ENCODE data around the gene DDX20. TPM values are rescaled to one million over a fixed set of nuclear protein-coding genes. Genes with fewer than 3 reads are reported as not detected.

Gene DDX20
- total RNA-seq, 1 donor from 2014 or later = 21.5 TPM

- ChIA-PET CTCF (interaction anchor here (0.9 to 1.1 kb wide), 3 partner anchors 10 to 38 kb away, joined by 3 to 5 read pairs (median 3); partner anchors contain the start of gene INKA2), POLR2A (no interaction called here)
- Mint-ChIP-seq H3K27me3 (no peaks in the 10 kb centered on the region), H3K4me1 (peaks cover 5% of the 10 kb centered on the region), H3K4me3 (no peak overlapping the region), H3K27ac (no peak overlapping the region), H3K9me3 (no peaks in the 10 kb centered on the region), H3K36me3 (ENCODE audit: low read depth) (no peaks in the 10 kb centered on the region)
- no peak for DNase-seq
- intact Hi-C loops (cut with micrococcal nuclease) = no loop called here
- ATAC-seq (ENCODE audit: low read depth) = no peak
- TF ChIP-seq CTCF (IDR thresholded peaks at IDR 0.05) = no peak
Measured at GRCh38 chr1:111729271-111729921, 26.3 kb upstream of the DDX20 start.

GRCh38 chr1:111729946-111730681 lies 25.6 kb upstream of the DDX20 start:
- no peak for DNase-seq
- POLR2A ChIA-PET = no interaction called here
- Mint-ChIP-seq H3K4me3 (no peak overlapping the region), H3K36me3 (ENCODE audit: low read depth) (no peaks in the 10 kb centered on the region), H3K27me3 (no peaks in the 10 kb centered on the region), H3K27ac (no peak overlapping the region), H3K9me3 (no peaks in the 10 kb centered on the region), H3K4me1 (peaks cover 2% of the 10 kb centered on the region)
- no peak for TF ChIP-seq CTCF (IDR thresholded peaks at IDR 0.05)
- no peak for ATAC-seq (ENCODE audit: low read depth)
- intact Hi-C loops (cut with micrococcal nuclease) = no loop called here
- CTCF ChIA-PET = interaction anchor here (1.0 kb wide), 1 partner anchor 37 kb away, joined by 3 read pairs; no protein-coding TSS in a partner anchor

- intact Hi-C loops (cut with micrococcal nuclease) = no loop called here
- H3K4me3 Mint-ChIP-seq = no peak overlapping the region
- peaks cover 2% of the 10 kb centered on the region for H3K4me1 Mint-ChIP-seq
- ChIA-PET CTCF (interaction anchor here (1.1 kb wide), 1 partner anchor 17 kb away, joined by 4 read pairs; no protein-coding TSS in a partner anchor), POLR2A (interaction anchor here (0.6 kb wide), 1 partner anchor 129 kb away, joined by 3 read pairs; no protein-coding TSS in a partner anchor)
- H3K27ac Mint-ChIP-seq = no peak overlapping the region
- H3K27me3 Mint-ChIP-seq = no peaks in the 10 kb centered on the region
- H3K9me3 Mint-ChIP-seq = no peaks in the 10 kb centered on the region
- no peak for TF ChIP-seq CTCF (IDR thresholded peaks at IDR 0.05)
- no peak for ATAC-seq (ENCODE audit: low read depth)
- no peaks in the 10 kb centered on the region for H3K36me3 Mint-ChIP-seq (ENCODE audit: low read depth)
- no peak for DNase-seq
Measured at GRCh38 chr1:111730706-111731105, 25.0 kb upstream of the DDX20 start.

- Mint-ChIP-seq H3K27ac (no peak overlapping the region), H3K4me1 (peaks cover 2% of the 10 kb centered on the region), H3K36me3 (ENCODE audit: low read depth) (no peaks in the 10 kb centered on the region), H3K27me3 (no peaks in the 10 kb centered on the region), H3K9me3 (no peaks in the 10 kb centered on the region), H3K4me3 (no peak overlapping the region)
- DNase-seq = no peak
- CTCF ChIA-PET = interaction anchor here (1.1 kb wide), 1 partner anchor 19 kb away, joined by 4 read pairs; no protein-coding TSS in a partner anchor
- intact Hi-C loops (cut with micrococcal nuclease) = no loop called here
- no peak for TF ChIP-seq CTCF (IDR thresholded peaks at IDR 0.05)
- POLR2A ChIA-PET = no interaction called here
- ATAC-seq (ENCODE audit: low read depth) = no peak
Measured at GRCh38 chr1:111731956-111732355, 23.7 kb upstream of the DDX20 start.

- Mint-ChIP-seq H3K4me1 (peaks cover 6% of the 10 kb centered on the region), H3K27ac (no peak overlapping the region), H3K9me3 (no peaks in the 10 kb centered on the region), H3K36me3 (ENCODE audit: low read depth) (no peaks in the 10 kb centered on the region), H3K4me3 (no peak overlapping the region), H3K27me3 (no peaks in the 10 kb centered on the region)
- POLR2A ChIA-PET = interaction anchor here (0.7 kb wide), 1 partner anchor 483 kb away, joined by 3 read pairs; no protein-coding TSS in a partner anchor
- CTCF ChIA-PET = no interaction called here
- DNase-seq = no peak
- intact Hi-C loops (cut with micrococcal nuclease) = no loop called here
- no peak for TF ChIP-seq CTCF (IDR thresholded peaks at IDR 0.05)
- no peak for ATAC-seq (ENCODE audit: low read depth)
Measured at GRCh38 chr1:111732718-111733117, 23.0 kb upstream of the DDX20 start.

Measured in activated B cell treated with CpG ODN at 0.5 μM for 24 hours (primary cell).